BLaER1 treated with 17β-estradiol and CSF1 and Interleukin-3, amounts not matched to agents 10 nM and 100 nM (cell line): ENCODE measurements around the gene DUSP22.

Source experiments
- H3K27ac ChIP-seq, 11 experiments: shearing (Covaris generic); formaldehyde crosslinking; 2 replicates each; pipeline ENCODE4 v1.8.1; 2022
- H3K27me3 ChIP-seq, 11 experiments: shearing (Covaris generic); formaldehyde crosslinking; 2 replicates each; pipeline ENCODE4 v1.8.1; 2022
- H3K36me3 ChIP-seq, 11 experiments: shearing (Covaris generic); formaldehyde crosslinking; 2 replicates each; pipeline ENCODE4 v1.8.1; 2022
- H3K4me1 ChIP-seq, 10 experiments: shearing (Covaris generic); formaldehyde crosslinking; 2 replicates each; pipeline ENCODE4 v1.8.1; 2022
- H3K4me2 ChIP-seq, 11 experiments: shearing (Covaris generic); formaldehyde crosslinking; 2 replicates each; pipeline ENCODE4 v1.8.1; 2022
- H3K4me3 ChIP-seq, 10 experiments: shearing (Covaris generic); formaldehyde crosslinking; 2 replicates each; pipeline ENCODE4 v1.8.1; 2022
- H3K9ac ChIP-seq, 11 experiments: shearing (Covaris generic); formaldehyde crosslinking; 2 replicates each; pipeline ENCODE4 v1.8.1; 2022
- H3K9me3 ChIP-seq, 11 experiments: shearing (Covaris generic); formaldehyde crosslinking; replicated peaks in 1 of 11; 2 replicates each; pipeline ENCODE4 v1.8.1; 2022
- H4K20me1 ChIP-seq, 11 experiments: shearing (Covaris generic); formaldehyde crosslinking; 2 replicates each; pipeline ENCODE4 v1.8.1; 2022
- Cebpa-rat ChIP-seq, 11 experiments: shearing (Covaris generic); IDR thresholded peaks; 2 replicates each; pipeline ENCODE4 v1.8.1; 2022

Gene DUSP22

DNA sequence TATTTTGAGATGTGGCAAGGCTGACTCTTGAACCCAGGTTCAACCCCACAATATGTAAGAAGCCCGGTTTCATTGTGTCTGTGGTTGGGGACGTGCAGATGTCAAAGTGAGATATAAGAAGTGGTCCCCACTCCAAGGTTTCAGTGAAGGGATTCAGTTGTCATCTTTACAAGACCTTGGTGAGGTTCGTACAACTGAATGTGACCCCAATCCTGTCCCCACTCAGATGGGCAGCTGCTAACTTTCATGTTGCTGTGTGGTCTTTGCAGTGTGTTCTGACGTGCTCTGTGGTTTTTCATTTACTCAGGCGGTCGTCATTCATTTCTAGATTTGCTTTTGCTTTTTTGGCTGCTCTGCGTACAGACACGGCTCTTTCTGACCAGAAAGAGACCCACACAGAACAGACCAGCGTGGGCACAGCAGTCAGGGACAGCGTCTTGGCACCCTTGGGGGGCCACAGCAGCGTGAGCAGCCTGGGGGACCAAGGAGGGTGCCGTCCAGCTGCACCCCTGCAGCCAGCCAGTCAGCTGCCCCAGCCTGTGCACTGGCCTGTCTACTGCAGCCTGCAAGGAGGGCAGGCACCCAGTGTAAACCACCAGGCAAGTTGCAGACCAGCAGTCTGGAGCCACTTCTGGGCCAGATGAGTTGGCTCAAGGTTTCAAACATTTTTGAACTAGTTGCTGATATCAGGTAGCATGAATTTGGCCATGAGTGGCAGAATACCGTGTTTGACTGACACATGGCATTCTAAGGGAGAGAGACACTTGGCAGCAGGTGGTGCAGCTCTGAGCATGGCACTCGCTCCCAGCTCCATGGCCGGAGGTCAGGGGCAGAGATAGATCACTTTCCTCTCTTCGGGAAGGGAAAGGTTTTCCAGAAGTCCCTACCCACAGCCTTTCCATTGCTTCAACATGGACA is 49.9 kb downstream of the DUSP22 start:
- Histone ChIP-seq H3K4me2 (peak overlapping the region in 9 of 11 experiments; percentile 37 to 95 (median 89); a peak in 15 of 22 replicates), H3K4me1 (peaks cover 40 to 70% (median 55%) of the 10 kb centered on the region in 10 experiments), H4K20me1 (peaks cover 0 to 49% (median 0%) of the 10 kb centered on the region in 11 experiments; a peak in 7 of 22 replicates), H3K4me3 (no peak overlapping the region), H3K27ac (peak overlapping the region in 7 of 11 experiments; percentile 3 to 73 (median 59); a peak in 11 of 22 replicates), H3K36me3 (peaks cover 0 to 27% (median 12%) of the 10 kb centered on the region in 11 experiments; a peak in 11 of 22 replicates), H3K9ac (peak overlapping the region in 2 of 11 experiments; percentile 10 to 14; a peak in 3 of 22 replicates), H3K27me3 (no peaks in the 10 kb centered on the region), H3K9me3 (peaks cover 0 to 8% (median 0%) of the 10 kb centered on the region in 11 experiments; a peak in 3 of 22 replicates)
- TF ChIP-seq Cebpa-rat (IDR thresholded peaks at IDR 0.05): no peak

DNA sequence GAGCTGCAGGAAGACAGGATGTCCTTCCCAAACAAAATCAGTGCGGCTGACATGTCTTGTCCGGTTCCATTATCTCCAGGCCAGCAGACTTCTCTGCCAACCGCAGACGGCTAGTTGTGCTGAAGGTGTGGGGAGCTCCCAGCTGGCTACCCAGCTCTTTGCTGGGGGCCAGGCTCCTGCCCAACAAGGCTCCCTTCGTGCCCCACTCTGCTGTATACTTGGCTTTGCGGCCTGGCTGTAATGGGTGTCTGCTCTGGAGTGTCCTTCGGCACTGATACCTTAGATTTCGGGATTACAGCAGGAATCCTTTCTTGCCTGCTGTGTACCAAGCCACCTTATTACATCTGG is 50.5 kb downstream of the DUSP22 start:
- 0 out of 22 replicates have a peak overlapping the region, but pooled peaks of 1 of the 11 experiments have one; percentile 73 for H3K27ac ChIP-seq
- peaks cover 2 to 33% (median 15%) of the 10 kb centered on the region in 11 experiments; a peak in 15 of 22 replicates for H3K36me3 ChIP-seq
- no peak overlapping the region for H3K4me3 ChIP-seq
- H3K9ac ChIP-seq: no peak overlapping the region
- H3K27me3 ChIP-seq: no peaks in the 10 kb centered on the region
- peak overlapping the region in 4 of 11 experiments; percentile 89 to 95 (median 93); a peak in 8 of 22 replicates for H3K4me2 ChIP-seq
- H4K20me1 ChIP-seq: peaks cover 0 to 49% (median 0%) of the 10 kb centered on the region in 11 experiments; a peak in 7 of 22 replicates
- TF ChIP-seq Cebpa-rat (IDR thresholded peaks at IDR 0.05): no peak
- H3K9me3 ChIP-seq: peaks cover 0 to 8% (median 0%) of the 10 kb centered on the region in 11 experiments; a peak in 3 of 22 replicates
- peaks cover 33 to 64% (median 48%) of the 10 kb centered on the region in 10 experiments for H3K4me1 ChIP-seq

DNA sequence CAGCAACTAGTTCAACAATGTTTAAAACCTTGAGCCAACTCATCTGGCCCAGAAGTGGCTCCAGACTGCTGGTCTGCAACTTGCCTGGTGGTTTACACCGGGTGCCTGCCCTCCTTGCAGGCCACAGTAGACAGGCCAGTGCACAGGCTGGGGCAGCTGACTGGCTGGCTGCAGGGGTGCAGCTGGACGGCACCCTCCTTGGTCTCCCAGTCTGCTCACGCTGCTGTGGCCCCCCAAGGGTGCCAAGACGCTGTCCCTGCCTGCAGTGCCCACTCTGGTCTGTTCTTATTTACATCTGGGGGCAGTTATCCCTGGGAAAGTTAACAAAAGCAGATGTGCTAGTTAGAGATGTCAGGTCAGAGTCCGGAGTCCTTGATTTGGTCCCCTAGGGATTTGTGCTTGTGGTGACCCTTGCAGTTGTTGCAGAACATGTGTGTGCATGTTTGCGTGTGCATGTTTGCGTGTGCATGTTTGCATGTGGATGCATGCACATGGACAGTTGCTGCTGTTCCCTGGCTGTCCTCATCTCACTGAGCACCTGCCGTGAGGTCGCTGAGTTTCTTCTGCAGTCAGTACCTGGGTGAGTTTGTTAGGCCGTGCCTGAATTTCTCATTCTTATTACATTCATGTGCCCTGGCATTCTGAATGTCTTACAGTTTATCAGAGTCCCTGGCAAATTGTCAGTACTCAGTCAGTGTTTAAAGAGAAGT is 51.1 kb downstream of the DUSP22 start:
- H3K4me2 ChIP-seq: peak overlapping the region in 2 of 11 experiments; percentile 92 to 94; a peak in 4 of 22 replicates
- TF ChIP-seq Cebpa-rat (IDR thresholded peaks at IDR 0.05): no peak
- peaks cover 8 to 39% (median 21%) of the 10 kb centered on the region in 11 experiments; a peak in 16 of 22 replicates for H3K36me3 ChIP-seq
- no peak overlapping the region for H3K4me3 ChIP-seq
- H4K20me1 ChIP-seq: peaks cover 0 to 49% (median 0%) of the 10 kb centered on the region in 11 experiments; a peak in 7 of 22 replicates
- peaks cover 0 to 8% (median 0%) of the 10 kb centered on the region in 11 experiments; a peak in 3 of 22 replicates for H3K9me3 ChIP-seq
- H3K4me1 ChIP-seq: peaks cover 28 to 58% (median 43%) of the 10 kb centered on the region in 10 experiments
- H3K9ac ChIP-seq: no peak overlapping the region
- H3K27me3 ChIP-seq: no peaks in the 10 kb centered on the region
- H3K27ac ChIP-seq: no peak overlapping the region

DNA sequence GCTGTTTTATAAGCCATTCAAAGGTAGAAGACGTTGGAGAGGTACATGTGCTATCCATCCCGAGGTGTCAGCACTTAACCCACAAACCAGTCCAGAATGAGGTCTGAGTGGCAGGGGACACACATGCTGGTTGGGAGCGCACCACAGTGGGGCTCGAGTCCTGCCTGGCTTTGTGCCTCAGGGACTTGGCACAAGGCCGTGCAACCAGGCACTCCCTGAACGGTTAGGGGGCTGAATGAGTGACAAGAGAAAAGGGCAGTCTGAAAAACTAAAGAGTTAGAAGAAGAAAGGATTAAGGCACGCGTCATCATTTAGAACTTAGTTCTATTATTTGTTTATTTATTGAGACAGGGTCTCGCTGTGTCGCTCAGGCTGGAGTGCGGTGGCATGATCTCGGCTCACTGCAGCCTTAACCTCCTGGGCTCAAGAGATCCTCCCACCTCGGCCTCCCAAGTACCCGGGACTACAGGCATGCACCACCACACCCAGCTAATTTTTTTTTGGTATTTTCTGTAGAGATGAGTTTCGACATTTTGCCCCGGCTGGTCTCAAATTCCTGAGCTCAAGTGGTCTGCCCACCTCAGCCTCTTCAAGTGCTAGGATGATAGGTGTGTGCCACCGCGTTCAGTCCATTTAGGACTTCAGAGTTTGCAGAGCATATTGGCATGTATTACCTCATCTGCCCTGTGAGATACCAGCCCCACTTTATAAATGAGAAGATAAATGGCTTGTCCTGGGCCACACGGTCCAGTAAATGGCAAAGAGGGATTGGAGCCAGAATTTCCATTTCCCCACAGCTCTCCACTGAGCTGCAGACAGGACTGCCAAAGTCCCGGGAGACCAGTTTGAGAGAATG is 51.9 kb downstream of the DUSP22 start:
- no peaks in the 10 kb centered on the region for H3K27me3 ChIP-seq
- H3K4me1 ChIP-seq: peaks cover 20 to 50% (median 36%) of the 10 kb centered on the region in 10 experiments
- TF ChIP-seq Cebpa-rat (IDR thresholded peaks at IDR 0.05): no peak
- H3K36me3 ChIP-seq: peaks cover 10 to 47% (median 29%) of the 10 kb centered on the region in 11 experiments; a peak in 18 of 22 replicates
- H4K20me1 ChIP-seq: peaks cover 0 to 49% (median 0%) of the 10 kb centered on the region in 11 experiments; a peak in 7 of 22 replicates
- H3K9ac ChIP-seq: no peak overlapping the region
- H3K4me2 ChIP-seq: no peak overlapping the region
- H3K27ac ChIP-seq: no peak overlapping the region
- no peak overlapping the region for H3K4me3 ChIP-seq
- H3K9me3 ChIP-seq: peaks cover 0 to 8% (median 0%) of the 10 kb centered on the region in 11 experiments; a peak in 3 of 22 replicates

DNA sequence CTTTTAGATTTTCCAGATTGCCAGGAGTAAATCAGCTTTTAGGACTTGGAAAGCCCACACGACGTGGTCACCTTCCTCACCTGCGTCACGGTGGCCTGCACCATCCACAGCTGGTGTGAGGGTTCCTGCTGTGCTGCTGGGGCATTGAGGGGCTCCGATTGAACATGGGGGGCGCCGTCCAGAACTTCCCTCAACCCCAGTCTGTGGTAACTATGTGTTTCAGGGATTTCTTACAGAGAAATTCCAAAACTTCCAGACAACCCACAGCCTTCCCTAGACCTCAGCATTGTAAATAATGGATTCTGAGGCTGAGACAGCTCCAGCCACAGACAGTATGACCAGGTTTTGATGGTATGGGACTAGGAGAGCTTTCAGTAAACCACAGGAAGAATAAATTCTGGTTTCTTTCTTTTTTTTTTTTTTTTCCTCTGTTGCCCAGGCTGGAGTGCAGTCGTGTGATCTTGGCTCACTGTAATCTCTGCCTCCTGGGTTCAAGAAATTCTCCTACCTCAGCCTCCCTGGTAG is 52.6 kb downstream of the DUSP22 start:
- Histone ChIP-seq H3K4me1 (peaks cover 13 to 43% (median 29%) of the 10 kb centered on the region in 10 experiments), H3K27me3 (no peaks in the 10 kb centered on the region), H3K9me3 (peaks cover 0 to 8% (median 0%) of the 10 kb centered on the region in 11 experiments; a peak in 3 of 22 replicates), H3K4me2 (no peak overlapping the region), H3K9ac (no peak overlapping the region), H4K20me1 (peaks cover 0 to 49% (median 0%) of the 10 kb centered on the region in 11 experiments; a peak in 7 of 22 replicates), H3K4me3 (no peak overlapping the region), H3K27ac (no peak overlapping the region), H3K36me3 (peaks cover 10 to 54% (median 33%) of the 10 kb centered on the region in 11 experiments; a peak in 18 of 22 replicates)
- TF ChIP-seq Cebpa-rat (IDR thresholded peaks at IDR 0.05): no peak

DNA sequence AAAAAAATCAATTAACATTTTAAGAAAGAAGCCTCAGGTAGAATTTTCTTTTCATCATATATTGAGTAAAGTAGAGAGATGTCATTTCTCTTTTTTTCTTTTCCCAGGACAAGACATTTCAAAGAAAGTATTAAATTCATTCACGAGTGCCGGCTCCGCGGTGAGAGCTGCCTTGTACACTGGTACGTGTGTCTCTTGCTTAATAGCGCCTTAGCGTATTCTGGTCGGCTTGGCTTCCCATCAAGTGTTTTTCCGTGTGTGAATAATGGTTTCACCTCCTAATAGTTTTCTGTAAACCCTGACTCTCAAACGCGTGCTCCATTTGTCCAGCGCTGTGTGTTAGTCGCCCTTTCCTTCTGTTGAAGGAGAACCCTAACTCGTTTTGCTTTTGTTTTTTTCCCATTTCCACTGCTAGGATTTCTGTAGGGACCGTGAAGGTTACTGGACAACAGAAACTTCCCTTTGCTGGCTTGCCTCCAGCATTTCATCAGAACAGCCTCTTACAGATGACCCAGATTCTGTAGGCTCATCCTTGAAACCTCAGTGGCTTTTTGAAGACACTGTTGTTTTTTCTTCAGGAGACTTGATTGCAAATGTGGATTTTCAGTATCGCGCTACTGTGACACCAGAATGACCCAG is 53.6 kb downstream of the DUSP22 start:
- peaks cover 10 to 59% (median 32%) of the 10 kb centered on the region in 11 experiments; a peak in 18 of 22 replicates for H3K36me3 ChIP-seq
- H3K27me3 ChIP-seq: no peaks in the 10 kb centered on the region
- peaks cover 0 to 4% (median 0%) of the 10 kb centered on the region in 11 experiments; a peak in 3 of 22 replicates for H3K9me3 ChIP-seq
- no peak overlapping the region for H3K9ac ChIP-seq
- H3K4me1 ChIP-seq: peaks cover 3 to 33% (median 19%) of the 10 kb centered on the region in 10 experiments; a peak in 19 of 20 replicates
- H3K27ac ChIP-seq: no peak overlapping the region
- no peak for TF ChIP-seq Cebpa-rat (IDR thresholded peaks at IDR 0.05)
- peaks cover 0 to 49% (median 0%) of the 10 kb centered on the region in 11 experiments; a peak in 7 of 22 replicates for H4K20me1 ChIP-seq
- no peak overlapping the region for H3K4me3 ChIP-seq
- H3K4me2 ChIP-seq: no peak overlapping the region

DNA sequence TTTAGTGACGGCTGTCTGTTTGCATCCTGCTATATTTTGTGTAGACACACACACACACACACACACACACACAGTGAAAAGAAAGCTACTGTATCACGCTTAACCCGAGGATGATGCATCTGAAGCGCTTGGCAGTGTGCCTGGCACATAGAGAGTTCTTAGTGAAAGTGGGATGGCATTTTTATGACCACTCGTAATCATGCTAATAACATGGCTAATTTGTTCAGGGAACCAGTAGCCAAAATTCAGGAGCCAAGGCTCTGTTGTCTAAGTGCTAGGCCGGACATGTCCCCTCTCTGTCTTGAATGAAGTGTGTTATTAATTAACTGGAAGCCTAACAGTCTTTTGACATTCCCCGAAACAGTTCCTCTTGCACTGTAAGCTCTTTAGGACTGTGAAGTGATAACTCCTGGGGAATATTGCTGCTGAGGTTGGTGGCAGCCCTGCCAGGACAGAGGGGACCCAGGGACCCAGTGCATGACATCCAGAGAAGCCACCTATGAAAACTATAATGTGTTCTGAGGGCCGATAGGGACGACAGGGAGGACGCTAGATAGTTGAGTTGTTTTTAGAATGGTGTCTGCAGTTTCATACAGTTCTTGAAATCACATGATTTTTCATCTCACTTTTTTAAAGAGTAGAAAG is 54.2 kb downstream of the DUSP22 start:
- TF ChIP-seq Cebpa-rat (IDR thresholded peaks at IDR 0.05): no peak
- Histone ChIP-seq H3K9me3 (no peaks in the 10 kb centered on the region), H3K9ac (no peak overlapping the region), H4K20me1 (peaks cover 0 to 46% (median 0%) of the 10 kb centered on the region in 11 experiments; a peak in 7 of 22 replicates), H3K4me3 (no peak overlapping the region), H3K27me3 (no peaks in the 10 kb centered on the region), H3K36me3 (peaks cover 10 to 65% (median 27%) of the 10 kb centered on the region in 11 experiments; a peak in 18 of 22 replicates), H3K4me1 (peaks cover 0 to 27% (median 13%) of the 10 kb centered on the region in 10 experiments; a peak in 18 of 20 replicates), H3K27ac (no peak overlapping the region), H3K4me2 (no peak overlapping the region)
